Esophagus muscularis mucosa (tissue), 4 donors: ENCODE measurements around the gene DCHS1. TPM values are rescaled to one million over a fixed set of nuclear protein-coding genes. Genes with fewer than 3 reads are reported as not detected.

ENCODE experiments used
- DNase-seq: peaks from one replicate; pipeline ENCODE4 v3.0.0-alpha.2; 2017; ENCODE audit errors: extremely low spot score
- H3K27ac ChIP-seq, 4 donors: fragments of 200-600 bp; sonication (generic); replicated peaks in 1 of 4; 1 replicate in 3 of 4; 2 replicates in 1 of 4; pipeline ENCODE4 v1.5.1; 2016 to 2019; ENCODE audit warnings: mild to moderate bottlenecking in 1 of 4
- H3K27me3 ChIP-seq, 4 donors: fragments of 200-600 bp; sonication (generic); one replicate each; pipeline versions ENCODE4 v1.5.1 to v1.6.0; 2016 to 2019
- H3K36me3 ChIP-seq, 4 donors: fragments of 200-600 bp; sonication (generic); one replicate each; pipeline ENCODE4 v1.5.1; 2016 to 2019
- H3K4me1 ChIP-seq, 4 donors: fragments of 200-600 bp; sonication (generic); one replicate each; pipeline ENCODE4 v1.5.1; 2016 to 2019
- H3K4me3 ChIP-seq, 4 donors: fragments of 200-600 bp; sonication (generic); 1 replicate in 2 of 4; 2 replicates in 2 of 4; pipeline ENCODE4 v1.5.1; 2016 to 2019; ENCODE audit warnings: mild to moderate bottlenecking in 4 of 4, moderate library complexity in 1 of 4
- H3K9me3 ChIP-seq, 4 donors: fragments of 200-600 bp; sonication (generic); 1 replicate in 3 of 4; 2 replicates in 1 of 4; pipeline ENCODE4 v1.5.1; 2016 to 2019
- CTCF ChIP-seq, 3 experiments: fragments of 200-600 bp in 2 of 3; fragments of 450-650 bp in 1 of 3; sonication (generic) in 2 of 3; IDR thresholded peaks; one replicate each; pipeline ENCODE4 v1.5.1; 2017 to 2019; ENCODE audit warnings: antibody characterized with exemption in 3 of 3, mild to moderate bottlenecking in 2 of 3, moderate library complexity in 1 of 3
- EP300 ChIP-seq: sonication (generic); formaldehyde crosslinking; IDR thresholded peaks from one replicate; pipeline ENCODE4 v1.6.1; 2017; ENCODE audit warnings: antibody characterized with exemption
- POLR2A ChIP-seq: fragments of 450-650 bp; IDR thresholded peaks from one replicate; pipeline ENCODE4 v1.6.1; 2017; ENCODE audit warnings: antibody characterized with exemption, moderate library complexity, mild to moderate bottlenecking, low read depth
- POLR2AphosphoS5 ChIP-seq, 2 donors: sonication (generic); formaldehyde crosslinking; IDR thresholded peaks; one replicate each; pipeline ENCODE4 v1.6.1; 2017; ENCODE audit warnings: antibody characterized with exemption in 2 of 2
- WGBS: methylation state at CpG from one replicate; pipeline ENCODE4 v1.1.5; 2018; 5-methylcytosine and 5-hydroxymethylcytosine counted together
- intact Hi-C: fragments of 100-400 bp; cut with DNase I; formaldehyde crosslinking; loops from one replicate; pipeline ENCODE4 v1.15.1; 2023
- total RNA-seq, 4 donors: library from RNA; depleted of rRNA; stranded (reverse); fragments of >200 nt; gene quantifications; one replicate each; pipeline versions ENCODE4 v1.1.0 to v1.2.1, GENCODE V29; 2016

Gene DCHS1
- total RNA-seq, 4 donors from 2014 or later = 27.0 to 60.9 (median 34.0) TPM

- Histone ChIP-seq H3K27ac (peak overlapping the region in 2 of 4 donors; percentile 1 to 98), H3K27me3 (no peaks in the 10 kb centered on the region), H3K4me3 (no peak overlapping the region), H3K4me1 (peaks cover 23 to 47% (median 40%) of the 10 kb centered on the region in 4 donors), H3K9me3 (no peaks in the 10 kb centered on the region), H3K36me3 (peaks cover 0 to 35% (median 28%) of the 10 kb centered on the region in 4 donors)
- TF ChIP-seq POLR2AphosphoS5 (IDR thresholded peaks at IDR 0.05) = no peak
- no peak for DNase-seq
- WGBS = 97% methylated on average over 4 of the region's 14 CpGs
- intact Hi-C loops = no loop called here
These were observed 38.9 kb downstream of the DCHS1 start for GRCh38 chr11:6616596-6617250.

- Histone ChIP-seq H3K27me3 (no peaks in the 10 kb centered on the region), H3K9me3 (no peaks in the 10 kb centered on the region), H3K4me1 (peaks cover 28 to 54% (median 46%) of the 10 kb centered on the region in 4 donors), H3K27ac (peak overlapping the region in 1 of 4 donors; percentile 98), H3K4me3 (no peak overlapping the region), H3K36me3 (peaks cover 0 to 42% (median 30%) of the 10 kb centered on the region in 4 donors)
- 93% methylated on average over 9 of the region's 9 CpGs for WGBS
- TF ChIP-seq EP300 (no peak), CTCF (IDR thresholded peaks at IDR 0.05) (no peak), POLR2AphosphoS5 (IDR thresholded peaks at IDR 0.05) (no peak), POLR2A (no peak)
- no peak for DNase-seq
- intact Hi-C loops = no loop called here
These were observed 39.6 kb downstream of the DCHS1 start for GRCh38 chr11:6615882-6616585.

- H3K36me3 ChIP-seq = peaks cover 8 to 52% (median 39%) of the 10 kb centered on the region in 4 donors
- intact Hi-C loops = no loop called here
- no peak for DNase-seq
- no peak for TF ChIP-seq CTCF (IDR thresholded peaks at IDR 0.05)
- TF ChIP-seq POLR2AphosphoS5 (IDR thresholded peaks at IDR 0.05) = no peak
- no peak for TF ChIP-seq EP300
- TF ChIP-seq POLR2A = no peak
- no peaks in the 10 kb centered on the region for H3K9me3 ChIP-seq
- no peak overlapping the region for H3K4me3 ChIP-seq
- 94% methylated on average over 4 of the region's 5 CpGs for WGBS
- peak overlapping the region in 3 of 4 donors; percentile 8 to 98 (median 98) for H3K27ac ChIP-seq
- H3K4me1 ChIP-seq = peaks cover 37 to 64% (median 55%) of the 10 kb centered on the region in 4 donors
- H3K27me3 ChIP-seq = no peaks in the 10 kb centered on the region
These were observed 40.6 kb downstream of the DCHS1 start for GRCh38 chr11:6615046-6615445.

GRCh38 chr11:6614446-6614845 is 41.2 kb downstream of the DCHS1 start:
- WGBS = 94% methylated on average over 2 of the region's 2 CpGs
- Histone ChIP-seq H3K27me3 (no peaks in the 10 kb centered on the region), H3K27ac (peak overlapping the region; percentile 25 to 98 (median 98)), H3K4me3 (no peak overlapping the region), H3K4me1 (peaks cover 34 to 64% (median 57%) of the 10 kb centered on the region in 4 donors), H3K9me3 (no peaks in the 10 kb centered on the region), H3K36me3 (peaks cover 14 to 58% (median 45%) of the 10 kb centered on the region in 4 donors)
- DNase-seq = no peak
- no peak for TF ChIP-seq POLR2AphosphoS5 (IDR thresholded peaks at IDR 0.05)
- no peak for TF ChIP-seq EP300
- TF ChIP-seq POLR2A = no peak
- no peak for TF ChIP-seq CTCF (IDR thresholded peaks at IDR 0.05)
- intact Hi-C loops = no loop called here

- Histone ChIP-seq H3K9me3 (no peaks in the 10 kb centered on the region), H3K4me1 (peaks cover 35 to 69% (median 61%) of the 10 kb centered on the region in 4 donors)
These were observed 42.1 kb downstream of the DCHS1 start for GRCh38 chr11:6613496-6613895.

More at GRCh38 chr11:6613496-6613895, 42.1 kb downstream of the DCHS1 start:
- H3K4me3 ChIP-seq = peak overlapping the region in 2 of 4 donors; percentile 87 to 88
- DNase-seq = no peak
- H3K27ac ChIP-seq = peak overlapping the region; percentile 97 to 98 (median 98)
- TF ChIP-seq EP300 (no peak), POLR2AphosphoS5 (IDR thresholded peaks at IDR 0.05) (no peak), CTCF (IDR thresholded peaks at IDR 0.05) (no peak), POLR2A (no peak)
- H3K36me3 ChIP-seq = peaks cover 23 to 67% (median 55%) of the 10 kb centered on the region in 4 donors
- intact Hi-C loops = loop anchor here (2.0 kb wide), 1 partner anchor 69 kb away; the partner anchor contains the start of gene MRPL17
- whole genome bisulfite sequencing = 93% methylated on average over 3 of the region's 3 CpGs
- no peaks in the 10 kb centered on the region for H3K27me3 ChIP-seq
